ENCODE results near the gene GPR55.

- TF ChIP-seq POLR2A (IDR thresholded peaks at IDR 0.05) = no peak
- no peak for TF ChIP-seq CTCF (IDR thresholded peaks at IDR 0.05)
Observed at GRCh38 chr2:230879891-230880290, 45.2 kb downstream of the GPR55 start.
